Mucosa of descending colon (tissue), 3 donors: Measurements from ENCODE around the gene TMEM232. TPM values are rescaled to one million over a fixed set of nuclear protein-coding genes. Genes with fewer than 3 reads are reported as not detected.
"Not testable (repeated sequence)": the region's sequence is repeated elsewhere in the genome, so short reads cannot be mapped to it uniquely, and the experiment has no call there.

ENCODE experiments used
- ATAC-seq: fragments of 200-7000 bp; cut with Tn5 transposase; one replicate; pipeline ENCODE4 v1.9.1; 2020; ENCODE audit warnings: mild to moderate bottlenecking, moderate library complexity
- DNase-seq, 3 donors: peaks; one replicate each; pipeline ENCODE4 v3.0.0-alpha.2; 2020
- H3K36me3 ChIP-seq: fragments of 200-600 bp; one replicate; pipeline ENCODE4 v1.8.0; 2021; ENCODE audit warnings: low read depth, mild to moderate bottlenecking
- H3K4me1 ChIP-seq: fragments of 200-600 bp; one replicate; pipeline ENCODE4 v1.8.0; 2021; ENCODE audit warnings: low read depth, mild to moderate bottlenecking
- H3K4me3 ChIP-seq: fragments of 200-600 bp; one replicate; pipeline ENCODE4 v1.8.0; 2021; ENCODE audit warnings: mild to moderate bottlenecking
- H3K9me3 ChIP-seq: fragments of 200-600 bp; one replicate; pipeline ENCODE4 v1.8.0; 2021; ENCODE audit warnings: mild to moderate bottlenecking
- CTCF ChIP-seq: fragments of 200-600 bp; IDR thresholded peaks from one replicate; pipeline ENCODE4 v1.8.0; 2022; ENCODE audit warnings: antibody characterized with exemption, mild to moderate bottlenecking
- intact Hi-C, 2 donors: fragments of 100-400 bp; cut with DNase I in 1 of 2; cut with micrococcal nuclease in 1 of 2; formaldehyde crosslinking; loops; one replicate each; pipeline versions ENCODE4 v1.11.0 to v1.11.1; 2022; cut with DNase I, micrococcal nuclease
- total RNA-seq, 3 donors: library from RNA; stranded (reverse); fragmentation: NEBNext Ultra II Directional in 2 of 3; extraction: Animal tissue kit (Norgen Biotek cat#: 25700) in 2 of 3; gene quantifications; one replicate each; pipeline versions ENCODE4 v1.2.1 to v1.2.4, GENCODE V29; 2021 to 2023
- donor health status: DM: no; HTN: no; CAD: no; lungs with moderate emphysema.
- donor health status: DM: no; HTN: no; CAD: no.
- donor health status: DM: no; HTN: yes; CAD: no.

Gene TMEM232
- total RNA-seq, 3 donors from 2014 or later = 1.0 to 3.9 (median 3.0) TPM

GRCh38 chr5:110547495-110547894 is 179.0 kb downstream of the TMEM232 start:
- no peaks in the 10 kb centered on the region for H3K9me3 ChIP-seq
- H3K4me1 ChIP-seq = no peaks in the 10 kb centered on the region
- TF ChIP-seq CTCF = no peak
- ATAC-seq = no peak
- no peak overlapping the region for H3K4me3 ChIP-seq
- intact Hi-C loops = no loop called here
- no peak for DNase-seq
- H3K36me3 ChIP-seq = no peaks in the 10 kb centered on the region

DNA sequence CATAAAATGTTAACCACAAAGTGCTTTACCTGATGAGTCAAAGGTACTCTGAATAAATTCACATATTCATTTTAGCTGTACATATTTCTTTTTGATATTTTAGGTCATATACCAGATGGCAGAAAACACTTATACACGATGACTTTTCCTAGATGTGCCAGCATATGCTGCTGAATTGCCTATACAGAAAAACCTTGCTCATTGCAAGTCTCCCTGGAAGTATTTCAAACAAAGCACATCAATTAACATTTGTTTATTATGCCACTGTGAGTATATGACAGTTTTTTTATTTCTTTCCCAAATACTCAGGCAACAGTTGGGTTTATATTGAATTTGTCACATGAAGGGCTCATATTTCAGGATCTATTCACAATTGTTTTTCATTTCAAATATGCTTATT is 180.8 kb downstream of the TMEM232 start:
- DNase-seq = no peak
- TF ChIP-seq CTCF = no peak
- Histone ChIP-seq H3K9me3 (no peaks in the 10 kb centered on the region), H3K4me3 (no peak overlapping the region), H3K4me1 (no peaks in the 10 kb centered on the region), H3K36me3 (no peaks in the 10 kb centered on the region)
- ATAC-seq = no peak
- intact Hi-C loops = no loop called here

DNA sequence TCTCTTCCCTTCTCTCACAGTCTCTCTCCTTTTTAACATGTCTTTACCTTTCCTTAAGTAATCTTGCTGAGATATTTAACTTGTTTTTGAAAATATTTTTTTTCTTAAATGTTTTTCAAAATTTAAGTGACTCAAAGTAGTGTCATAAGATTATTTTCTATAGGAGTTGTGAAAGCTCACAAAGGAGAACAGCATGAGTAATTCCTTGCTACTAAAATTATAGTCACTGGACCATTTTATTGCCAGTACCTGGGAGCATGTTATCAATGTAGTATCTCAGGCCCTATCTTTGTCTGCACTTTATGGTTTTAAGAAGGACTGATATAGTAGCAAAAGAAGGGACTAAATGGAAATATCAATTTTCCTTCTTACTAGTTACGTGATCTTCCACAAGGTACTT is 181.9 kb downstream of the TMEM232 start:
- no peak for TF ChIP-seq CTCF
- H3K4me1 ChIP-seq = no peaks in the 10 kb centered on the region
- intact Hi-C loops = no loop called here
- H3K36me3 ChIP-seq = no peaks in the 10 kb centered on the region
- no peaks in the 10 kb centered on the region for H3K9me3 ChIP-seq
- ATAC-seq (no peak), DNase-seq (no peak)
- H3K4me3 ChIP-seq = no peak overlapping the region

DNA sequence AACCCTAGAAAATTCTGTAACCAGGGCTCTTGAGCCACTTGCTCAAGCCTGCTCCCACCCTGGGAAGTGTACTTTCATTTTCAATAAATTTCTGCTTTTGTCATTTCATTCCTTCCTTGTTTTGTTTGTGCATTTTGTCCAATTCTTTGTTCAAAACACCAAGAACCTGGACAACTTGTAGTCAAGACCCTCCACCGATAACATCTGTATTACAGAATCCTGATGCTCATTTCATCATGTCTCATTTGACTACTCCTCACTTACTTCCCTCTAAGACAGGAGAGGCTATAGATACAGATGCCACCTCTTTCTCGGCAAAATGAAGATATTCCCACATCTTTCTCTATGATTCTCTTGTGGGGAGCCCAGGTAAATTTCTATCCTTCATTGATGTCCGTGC is 183.5 kb downstream of the TMEM232 start:
- no peaks in the 10 kb centered on the region for H3K36me3 ChIP-seq
- intact Hi-C loops = no loop called here
- no peaks in the 10 kb centered on the region for H3K9me3 ChIP-seq
- ATAC-seq (no peak), DNase-seq (no peak)
- no peak overlapping the region for H3K4me3 ChIP-seq
- TF ChIP-seq CTCF = no peak
- no peaks in the 10 kb centered on the region for H3K4me1 ChIP-seq

DNA sequence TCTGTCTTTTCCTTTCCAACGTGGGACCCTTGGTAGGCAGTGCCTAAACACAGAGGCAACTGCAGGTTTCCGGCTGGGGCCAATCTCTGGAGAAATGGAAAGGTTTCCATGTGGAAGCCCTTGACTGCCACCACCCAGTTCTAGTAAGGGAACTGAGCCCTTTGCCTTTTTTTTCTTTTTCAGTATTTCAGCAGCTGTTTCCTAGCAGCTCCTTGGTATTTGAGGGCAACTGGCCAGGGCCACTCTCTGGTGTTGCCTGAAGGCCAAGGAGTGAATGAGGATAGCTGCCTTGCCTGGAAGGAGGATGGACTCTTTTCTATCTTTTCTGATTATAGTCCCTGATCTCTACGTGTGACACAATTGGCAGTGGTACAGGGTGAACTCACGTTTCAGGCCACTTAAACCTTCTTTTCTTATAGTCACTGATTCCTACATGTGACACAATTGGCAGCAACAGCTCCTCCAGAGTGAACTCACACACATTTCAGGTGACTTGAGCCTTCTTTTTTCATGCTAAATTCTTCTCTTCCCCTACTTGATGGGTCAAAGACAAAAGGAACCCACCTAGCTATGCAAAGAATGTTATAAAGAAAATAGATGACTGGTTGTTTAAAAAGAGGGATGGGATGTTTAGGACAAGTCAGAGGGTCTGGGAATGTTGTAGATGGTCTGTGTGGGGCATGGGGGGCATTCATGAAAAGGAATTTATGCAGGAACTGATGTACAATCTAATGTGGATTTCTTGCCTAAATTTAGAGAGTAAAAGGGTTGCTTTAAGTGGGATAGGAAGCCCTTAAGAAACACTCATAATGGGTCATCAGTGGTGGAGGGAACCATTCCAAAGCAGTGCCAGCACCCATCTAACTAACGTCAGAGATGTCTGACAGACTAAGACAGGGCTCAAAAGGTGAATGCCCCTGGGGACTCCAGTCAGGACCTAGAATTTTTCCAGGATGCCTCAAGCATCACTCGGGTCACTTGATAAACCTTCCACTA is 190.1 kb downstream of the TMEM232 start:
- TF ChIP-seq CTCF = no peak
- Histone ChIP-seq H3K9me3 (no peaks in the 10 kb centered on the region), H3K4me1 (no peaks in the 10 kb centered on the region), H3K36me3 (no peaks in the 10 kb centered on the region), H3K4me3 (no peak overlapping the region)
- intact Hi-C loops = no loop called here
- ATAC-seq = no peak
- no peak for DNase-seq

- H3K36me3 ChIP-seq, H3K9me3 ChIP-seq, DNase-seq, H3K4me1 ChIP-seq, H3K4me3 ChIP-seq, ATAC-seq, intact Hi-C loops: not testable (repeated sequence)
Observed at GRCh38 chr5:110535146-110535545, 191.3 kb downstream of the TMEM232 start.
